Heart right ventricle (tissue), 16 donors: ENCODE data around the gene ANXA3. TPM values are rescaled to one million over a fixed set of nuclear protein-coding genes. Genes with fewer than 3 reads are reported as not detected.

Experiments used
- ATAC-seq, 8 donors: fragments of 200-7000 bp; cut with Tn5 transposase; one replicate each; pipeline ENCODE4 v1.9.1; 2020; ENCODE audit warnings: mild to moderate bottlenecking in 8 of 8, moderate library complexity in 8 of 8, moderate number of reproducible peaks in 1 of 8
- DNase-seq, 2 donors: peaks; one replicate each; pipeline ENCODE4 v3.0.0-alpha.2; 2020
- H3K27ac ChIP-seq, 10 donors: fragments of 200-600 bp; sonication (generic) in 2 of 10; one replicate each; pipeline versions ENCODE4 v1.5.0 to v1.8.0; 2020 to 2022; ENCODE audit warnings: mild to moderate bottlenecking in 3 of 10
- H3K27me3 ChIP-seq, 7 donors: fragments of 200-600 bp; one replicate each; pipeline ENCODE4 v1.8.0; 2021 to 2022; ENCODE audit warnings: mild to moderate bottlenecking in 2 of 7
- H3K36me3 ChIP-seq, 9 donors: fragments of 200-600 bp; sonication (generic) in 1 of 9; one replicate each; pipeline versions ENCODE4 v1.5.0 to v1.8.0; 2020 to 2022; ENCODE audit warnings: mild to moderate bottlenecking in 2 of 9
- H3K4me1 ChIP-seq, 9 donors: fragments of 200-600 bp; sonication (generic) in 1 of 9; one replicate each; pipeline versions ENCODE4 v1.5.0 to v1.8.0; 2020 to 2022; ENCODE audit warnings: mild to moderate bottlenecking in 4 of 9
- H3K4me3 ChIP-seq, 10 donors: fragments of 200-600 bp; sonication (generic) in 2 of 10; one replicate each; pipeline versions ENCODE4 v1.5.0 to v1.8.0; 2020 to 2022; ENCODE audit warnings: mild to moderate bottlenecking in 7 of 10, moderate library complexity in 2 of 10
- H3K9me3 ChIP-seq, 11 donors: fragments of 200-600 bp in 10 of 11; sonication (generic) in 2 of 11; one replicate each; pipeline versions ENCODE4 v1.5.0 to v1.8.0; 2013 to 2022; ENCODE audit warnings: mild to moderate bottlenecking in 2 of 11, control low read depth in 1 of 11, moderate library complexity in 1 of 11
- WGBS, 2 donors: extraction: QIAGEN DNeasy Blood & Tissue Kit; methylation state at CpG; one replicate each; pipeline ENCODE4 v1.1.7; 2013; ENCODE audit warnings: inconsistent platforms in 1 of 2; 5-methylcytosine and 5-hydroxymethylcytosine counted together
- intact Hi-C, 10 donors: fragments of 100-400 bp; cut with DNase I; formaldehyde crosslinking; loops; one replicate each; pipeline versions ENCODE4 v1.11.1 to v1.14.2; 2022
- polyA plus RNA-seq, 2 donors: library from polyadenylated mRNA; stranded (reverse); fragments of 200-250 nt; gene quantifications; one replicate each; pipeline ENCODE4 v1.2.3, GENCODE V29; 2013
- total RNA-seq, 10 donors: library from RNA; stranded (reverse); fragmentation: NEBNext Ultra II Directional in 3 of 10; extraction: Animal tissue kit (Norgen Biotek cat#: 25700) in 3 of 10; gene quantifications; one replicate each; pipeline versions ENCODE4 v1.2.1 to v1.2.4, GENCODE V29; 2021 to 2023
- TF ChIP-seq, protein P1 (sequence below), 9 donors: fragments of 200-600 bp; sonication (generic) in 2 of 9; IDR thresholded peaks; one replicate each; pipeline versions ENCODE4 v1.5.0 to v1.8.0; 2021 to 2022; ENCODE audit warnings: antibody characterized with exemption in 9 of 9, mild to moderate bottlenecking in 5 of 9, moderate library complexity in 1 of 9
- donor health status: Arrhythmogenic right ventricular cardiomyopathy.
- donor health status: ischemic (EF 13 %, LVEDD 7.1; RV severe dilation, severe dysfunction).
- donor health status: healthy with polysubstance abuse.
- donor health status: DM: no; HTN: yes; CAD: no.
- donor health status: DM: no; HTN: no; CAD: no.
- donor health status: ischemic (EF 25% LVEDD 6.9; RV normal size, moderate dysfunction).
- donor health status: ischemic (EF 25% LVEDD 5.7; RV mildly dilated, moderate dysfunction).
- donor health status: healthy.
- donor health status: DM: yes; HTN: yes; CAD: no.
- donor health status: Ischemic cardiomyopathy.
- donor health status: ischemic (EF 35%, LVEDD 5.7; RV mildly dilated, moderate dysfunction).
- donor health status: nonischemic (EF 11% LVEDD 7.7; RV severe dilation, severe dysfunction).
- donor health status: DM: yes; HTN: yes; CAD: no.
- donor health status: PGD.
- donor health status: ischemic (EF 29% LVEDD 5.4; RV normal size, mild dysfunction).
- donor health status: nonischemic (EF 23%, LVEDD 6.1; RV moderate dilation, normal function).

ANXA3 gene
- total and polyA plus RNA-seq, 12 donors = 10.2 to 181 (median 19.3) TPM

DNA sequence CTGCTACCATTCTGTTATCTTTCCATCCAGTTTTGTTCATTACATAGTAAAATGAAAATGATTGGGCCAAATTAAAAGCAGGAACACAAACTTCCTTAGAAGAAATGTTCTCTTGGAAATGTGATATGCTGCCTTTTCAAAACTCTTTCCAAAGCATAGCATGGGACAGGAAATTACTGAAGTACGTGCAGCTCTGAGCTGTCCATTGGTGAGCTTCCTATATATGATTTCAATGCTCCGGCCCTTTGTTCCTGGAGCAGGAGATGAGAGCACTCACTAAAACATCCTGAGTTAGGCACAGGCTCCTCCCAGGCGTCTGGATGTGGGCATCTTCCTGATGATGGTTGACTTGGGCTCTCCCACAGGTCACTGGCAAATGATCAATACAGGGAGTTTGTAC is 33.0 kb upstream of the ANXA3 start:
- Histone ChIP-seq H3K27ac (no peak overlapping the region), H3K4me1 (peaks cover 0 to 15% (median 11%) of the 10 kb centered on the region in 9 donors), H3K36me3 (no peaks in the 10 kb centered on the region), H3K27me3 (no peaks in the 10 kb centered on the region), H3K9me3 (no peaks in the 10 kb centered on the region), H3K4me3 (no peak overlapping the region)
- DNase-seq (no peak), ATAC-seq (no peak)
- TF ChIP-seq, protein P1, sequence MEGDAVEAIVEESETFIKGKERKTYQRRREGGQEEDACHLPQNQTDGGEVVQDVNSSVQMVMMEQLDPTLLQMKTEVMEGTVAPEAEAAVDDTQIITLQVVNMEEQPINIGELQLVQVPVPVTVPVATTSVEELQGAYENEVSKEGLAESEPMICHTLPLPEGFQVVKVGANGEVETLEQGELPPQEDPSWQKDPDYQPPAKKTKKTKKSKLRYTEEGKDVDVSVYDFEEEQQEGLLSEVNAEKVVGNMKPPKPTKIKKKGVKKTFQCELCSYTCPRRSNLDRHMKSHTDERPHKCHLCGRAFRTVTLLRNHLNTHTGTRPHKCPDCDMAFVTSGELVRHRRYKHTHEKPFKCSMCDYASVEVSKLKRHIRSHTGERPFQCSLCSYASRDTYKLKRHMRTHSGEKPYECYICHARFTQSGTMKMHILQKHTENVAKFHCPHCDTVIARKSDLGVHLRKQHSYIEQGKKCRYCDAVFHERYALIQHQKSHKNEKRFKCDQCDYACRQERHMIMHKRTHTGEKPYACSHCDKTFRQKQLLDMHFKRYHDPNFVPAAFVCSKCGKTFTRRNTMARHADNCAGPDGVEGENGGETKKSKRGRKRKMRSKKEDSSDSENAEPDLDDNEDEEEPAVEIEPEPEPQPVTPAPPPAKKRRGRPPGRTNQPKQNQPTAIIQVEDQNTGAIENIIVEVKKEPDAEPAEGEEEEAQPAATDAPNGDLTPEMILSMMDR (IDR thresholded peaks at IDR 0.05) = no peak
- 48 to 70% methylated on average over 3 of the region's 3 CpGs for WGBS, 2 donors
- intact Hi-C loops = loop anchor here (5.0 to 10.0 kb wide), 9 partner anchors 74 to 561 kb away; partner anchors contain the start of gene FRAS1 (in 6 of the 10)

DNA sequence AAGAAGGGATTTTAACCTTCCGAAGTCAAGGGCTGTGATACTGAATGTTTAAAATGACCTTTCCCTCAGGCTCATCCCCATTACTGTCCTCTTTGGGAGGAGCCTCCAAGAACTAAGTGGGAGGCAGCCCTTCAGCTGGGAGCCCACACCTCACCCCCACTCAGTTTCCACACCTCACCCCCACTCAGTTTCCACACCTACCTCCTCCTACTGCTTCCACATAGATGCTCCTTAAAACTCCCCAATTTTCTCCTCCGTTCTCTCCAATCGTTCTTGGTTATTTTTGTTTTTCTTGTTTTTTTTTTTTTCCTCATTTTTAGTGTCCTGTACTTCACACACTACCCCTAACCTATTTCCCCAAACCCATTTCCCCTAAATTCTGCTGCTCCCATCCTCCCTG is 31.6 kb upstream of the ANXA3 start:
- Histone ChIP-seq H3K27ac (peak overlapping the region in 1 of 10 donors; percentile 18), H3K36me3 (no peaks in the 10 kb centered on the region), H3K27me3 (no peaks in the 10 kb centered on the region), H3K9me3 (no peaks in the 10 kb centered on the region), H3K4me1 (peaks cover 0 to 15% (median 11%) of the 10 kb centered on the region in 9 donors), H3K4me3 (no peak overlapping the region)
- TF ChIP-seq, protein P1 (IDR thresholded peaks at IDR 0.05) = no peak
- intact Hi-C loops = loop anchor here (5.0 to 10.0 kb wide), 9 partner anchors 72 to 563 kb away; partner anchors contain the start of gene FRAS1 (in 6 of the 10)
- ATAC-seq (no peak), DNase-seq (no peak)
- 89 to 91% methylated on average over 3 of the region's 3 CpGs for WGBS, 2 donors

DNA sequence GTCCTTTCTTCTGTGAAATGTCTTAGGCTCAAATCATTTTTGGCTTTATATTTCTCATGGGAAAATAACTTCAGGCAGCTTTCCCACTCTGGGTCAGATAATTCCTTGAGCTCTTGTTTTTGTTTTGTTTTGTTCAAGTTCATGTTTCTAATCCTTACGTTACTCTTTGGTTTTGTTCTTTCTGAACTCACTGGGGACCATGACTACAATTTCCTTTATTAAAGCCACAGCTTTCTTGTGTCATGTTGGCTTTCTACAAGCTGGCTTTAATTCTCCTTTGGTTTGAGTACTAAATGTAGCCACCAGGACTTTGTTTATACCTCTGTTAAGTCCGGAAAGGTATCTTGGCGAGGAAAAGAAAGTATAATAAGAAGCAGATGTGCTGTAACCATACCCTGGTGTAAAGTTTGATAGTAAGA is 30.8 kb upstream of the ANXA3 start:
- ATAC-seq = peak in 4 of 8 donors; percentile 52 to 70 (median 58)
- intact Hi-C loops = no loop called here
- DNase-seq = no peak
- Histone ChIP-seq H3K4me3 (no peak overlapping the region), H3K27me3 (no peaks in the 10 kb centered on the region), H3K27ac (peak overlapping the region in 4 of 10 donors; percentile 4 to 59 (median 18)), H3K4me1 (peaks cover 0 to 15% (median 11%) of the 10 kb centered on the region in 9 donors), H3K9me3 (no peaks in the 10 kb centered on the region), H3K36me3 (no peaks in the 10 kb centered on the region)
- 40 to 52% methylated on average over 3 of the region's 3 CpGs for WGBS, 2 donors
- TF ChIP-seq, protein P1 (IDR thresholded peaks at IDR 0.05) = no peak

DNA sequence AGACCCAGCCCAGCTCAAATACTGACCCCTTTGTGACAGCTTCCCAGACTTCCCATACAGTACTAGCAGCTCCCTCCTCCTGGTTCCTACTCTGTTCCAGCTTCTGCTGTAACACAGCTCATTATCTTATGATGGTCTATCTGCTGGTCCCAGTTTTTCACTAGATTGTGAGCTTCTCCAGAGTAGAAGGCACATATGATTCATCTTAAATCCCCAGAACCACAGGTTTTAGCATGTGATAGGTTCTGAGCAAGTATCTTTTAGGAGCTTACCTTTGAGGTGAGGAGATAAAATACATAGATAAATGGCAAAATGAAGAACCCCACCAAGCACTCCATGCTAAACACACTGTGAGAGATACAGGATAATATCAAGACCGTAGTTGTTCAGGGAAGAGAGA is 27.6 kb upstream of the ANXA3 start:
- TF ChIP-seq, protein P1 (IDR thresholded peaks at IDR 0.05) = no peak
- Histone ChIP-seq H3K4me1 (peaks cover 0 to 15% (median 8%) of the 10 kb centered on the region in 9 donors), H3K9me3 (no peaks in the 10 kb centered on the region), H3K27me3 (no peaks in the 10 kb centered on the region), H3K4me3 (no peak overlapping the region), H3K36me3 (no peaks in the 10 kb centered on the region), H3K27ac (no peak overlapping the region)
- DNase-seq (no peak), ATAC-seq (no peak)
- WGBS, 2 donors = 0 to 98% methylated on average over 1 of the region's 1 CpG
- intact Hi-C loops = no loop called here
